Lower leg skin (tissue), 3 donors: ENCODE measurements around the gene PGA5.

ENCODE experiments used
- POLR2A ChIP-seq, 2 donors: fragments of 450-650 bp; IDR thresholded peaks; one replicate each; pipeline ENCODE4 v1.6.1; 2016 to 2017; ENCODE audit warnings: antibody characterized with exemption in 2 of 2, mild to moderate bottlenecking in 1 of 2, moderate library complexity in 1 of 2
- TF ChIP-seq, protein P1 (sequence below), 3 donors: fragments of 450-650 bp; IDR thresholded peaks; one replicate each; pipeline ENCODE4 v1.5.1; 2016; ENCODE audit warnings: antibody characterized with exemption in 3 of 3, mild to moderate bottlenecking in 3 of 3, moderate library complexity in 2 of 3

DNA sequence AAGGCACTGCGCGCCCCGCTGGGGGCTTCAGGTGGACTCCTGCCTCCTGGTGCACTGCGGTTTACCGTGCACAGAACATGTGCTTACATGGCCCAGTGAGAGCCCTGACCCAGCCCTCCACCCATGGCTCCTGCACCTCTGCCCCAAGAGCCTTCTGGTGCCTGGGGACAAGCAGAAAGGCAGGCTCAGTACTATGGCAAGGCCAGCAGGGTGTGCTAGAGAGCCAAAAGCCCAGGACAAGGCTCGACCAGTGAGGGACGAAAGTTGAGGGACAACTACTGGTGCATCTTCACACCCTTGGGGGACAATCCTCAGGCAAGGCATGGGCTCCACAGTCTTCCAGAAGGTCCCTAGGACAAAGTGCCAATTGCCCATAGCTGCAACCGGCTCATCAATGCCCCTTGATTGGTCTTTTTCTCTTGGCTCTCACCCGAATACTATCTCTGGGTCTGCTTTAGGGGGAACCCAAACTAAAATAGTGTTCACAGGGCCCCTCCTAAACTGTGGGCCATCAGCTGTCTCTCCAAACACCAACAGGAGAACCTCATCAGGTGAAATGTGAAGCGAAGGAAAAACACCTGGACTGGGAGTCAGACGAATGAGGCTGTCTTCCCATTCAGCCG, 13.5 kb downstream of the PGA5 start:
- TF ChIP-seq, protein P1, sequence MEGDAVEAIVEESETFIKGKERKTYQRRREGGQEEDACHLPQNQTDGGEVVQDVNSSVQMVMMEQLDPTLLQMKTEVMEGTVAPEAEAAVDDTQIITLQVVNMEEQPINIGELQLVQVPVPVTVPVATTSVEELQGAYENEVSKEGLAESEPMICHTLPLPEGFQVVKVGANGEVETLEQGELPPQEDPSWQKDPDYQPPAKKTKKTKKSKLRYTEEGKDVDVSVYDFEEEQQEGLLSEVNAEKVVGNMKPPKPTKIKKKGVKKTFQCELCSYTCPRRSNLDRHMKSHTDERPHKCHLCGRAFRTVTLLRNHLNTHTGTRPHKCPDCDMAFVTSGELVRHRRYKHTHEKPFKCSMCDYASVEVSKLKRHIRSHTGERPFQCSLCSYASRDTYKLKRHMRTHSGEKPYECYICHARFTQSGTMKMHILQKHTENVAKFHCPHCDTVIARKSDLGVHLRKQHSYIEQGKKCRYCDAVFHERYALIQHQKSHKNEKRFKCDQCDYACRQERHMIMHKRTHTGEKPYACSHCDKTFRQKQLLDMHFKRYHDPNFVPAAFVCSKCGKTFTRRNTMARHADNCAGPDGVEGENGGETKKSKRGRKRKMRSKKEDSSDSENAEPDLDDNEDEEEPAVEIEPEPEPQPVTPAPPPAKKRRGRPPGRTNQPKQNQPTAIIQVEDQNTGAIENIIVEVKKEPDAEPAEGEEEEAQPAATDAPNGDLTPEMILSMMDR (IDR thresholded peaks at IDR 0.05) = peak in 1 of 3 donors; percentile 46
- no peak for TF ChIP-seq POLR2A (IDR thresholded peaks at IDR 0.05)
